SW 1271 (cell line): ENCODE data around the gene CD276.
"Not testable (repeated sequence)": the region's sequence is repeated elsewhere in the genome, so short reads cannot be mapped to it uniquely, and the experiment has no call there.

Source experiments
- DNase-seq, 2 experiments: peaks; one replicate each; lab custom pipeline; 2025; lab: John Stamatoyannopoulos, UW

CD276 gene

DNA sequence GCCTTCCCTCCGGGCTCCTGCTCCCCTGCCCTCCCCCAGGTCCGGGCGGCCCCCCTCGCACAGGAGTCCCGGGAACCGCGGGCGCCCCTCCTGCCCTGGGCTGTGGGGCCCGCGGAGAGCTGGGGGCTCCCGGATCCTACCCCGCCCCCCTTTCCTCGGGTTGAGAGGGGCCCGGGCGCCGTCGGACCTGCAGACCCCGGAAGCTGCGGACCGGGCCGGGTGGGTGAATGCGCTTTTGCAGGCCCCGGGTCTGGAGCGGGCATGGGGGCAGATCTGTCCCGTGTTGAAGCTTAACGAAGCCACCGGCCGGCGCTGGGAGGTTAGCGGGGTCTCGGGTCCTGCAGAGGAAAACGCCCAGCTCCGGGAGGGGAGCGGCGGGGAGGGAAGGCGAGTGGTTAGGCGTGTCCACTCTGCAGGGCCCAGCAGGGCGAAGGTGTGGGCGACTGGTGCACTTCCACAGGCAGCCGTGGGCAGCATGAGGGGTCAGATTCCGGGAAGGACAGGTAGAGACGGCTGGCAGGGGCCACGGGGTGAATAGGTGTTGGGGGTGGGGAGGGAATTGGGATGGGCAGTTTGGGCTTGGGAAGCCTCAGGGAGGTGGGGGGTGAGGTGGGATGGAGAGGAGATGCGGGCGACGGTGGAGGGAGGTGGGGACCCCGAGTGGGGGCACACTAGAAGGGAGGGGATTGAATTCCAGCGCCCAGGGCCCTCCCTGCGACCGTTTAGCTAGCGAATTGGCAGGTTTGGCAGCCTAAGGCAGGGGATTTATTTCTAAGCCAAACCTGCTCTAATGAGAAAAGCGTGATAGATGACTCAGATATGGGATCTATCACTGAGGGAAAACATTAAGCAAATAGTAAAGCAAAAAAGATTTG lies 635 bp downstream of the CD276 start:
- no peak for DNase-seq

DNA sequence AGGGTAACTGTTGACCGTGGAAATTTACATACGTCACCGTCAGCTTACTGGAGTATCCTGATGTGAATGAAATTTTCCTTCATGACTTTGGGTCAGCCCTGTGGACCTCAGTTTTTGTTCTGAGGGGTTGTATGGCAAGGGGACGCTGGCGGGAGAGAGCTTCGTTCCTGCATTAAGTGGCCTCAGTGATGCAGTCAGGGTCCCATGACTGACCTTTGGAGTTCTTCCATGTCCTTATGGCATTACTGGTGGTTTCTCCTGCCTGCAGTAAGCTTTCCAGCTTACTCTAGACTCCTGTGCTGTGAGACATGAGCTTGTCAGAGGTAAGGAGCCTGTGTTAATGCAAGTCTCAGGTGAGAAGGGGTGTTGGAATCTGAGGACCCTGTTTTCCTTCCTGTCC lies 1.8 kb downstream of the CD276 start:
- DNase-seq, result no peak

DNA sequence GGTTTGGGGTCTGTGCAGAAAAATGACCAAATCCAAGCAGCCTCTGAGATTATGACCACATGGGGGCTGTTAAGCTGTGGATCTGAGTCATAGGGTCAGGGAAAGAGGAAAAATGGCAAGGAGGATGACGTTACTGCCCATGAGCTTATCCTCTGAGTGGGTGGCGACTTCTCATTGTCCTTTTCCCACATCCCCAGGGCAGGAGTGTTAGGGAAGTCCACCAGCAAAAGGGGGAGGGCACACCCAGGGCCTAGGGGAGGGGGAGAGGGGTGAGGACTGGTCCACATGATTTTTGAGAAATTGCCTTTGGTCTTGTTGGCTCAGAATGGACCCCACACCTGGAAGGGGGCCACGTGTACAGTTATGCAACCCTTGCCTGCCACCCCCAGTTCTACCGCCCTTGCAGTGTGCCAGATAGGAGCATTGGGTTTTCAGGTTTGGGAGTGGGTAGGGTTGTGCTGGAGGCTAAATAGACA lies 2.6 kb downstream of the CD276 start:
- DNase-seq, result peak in 1 of 2 experiments; percentile 37

DNA sequence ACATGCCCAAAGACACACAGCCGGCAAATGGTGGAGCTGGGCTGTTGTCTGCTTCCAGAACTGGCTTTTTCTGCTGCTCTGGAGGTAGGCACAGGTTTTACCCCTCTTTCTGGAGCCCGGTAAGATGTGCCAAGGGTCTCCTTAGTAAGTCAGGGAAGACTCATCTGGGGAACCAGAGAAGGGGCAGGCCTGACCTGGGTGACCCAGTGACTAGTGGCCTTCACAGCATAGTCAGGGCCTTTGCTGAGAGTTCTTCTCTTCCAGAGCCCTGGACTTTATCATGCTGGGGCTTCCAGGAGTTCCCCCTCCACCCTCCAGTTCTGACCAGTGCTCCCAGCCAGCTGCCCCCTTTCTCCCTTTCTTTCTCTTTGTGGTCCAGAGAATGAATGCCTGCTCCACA lies 3.2 kb downstream of the CD276 start:
- DNase-seq, result no peak

DNA sequence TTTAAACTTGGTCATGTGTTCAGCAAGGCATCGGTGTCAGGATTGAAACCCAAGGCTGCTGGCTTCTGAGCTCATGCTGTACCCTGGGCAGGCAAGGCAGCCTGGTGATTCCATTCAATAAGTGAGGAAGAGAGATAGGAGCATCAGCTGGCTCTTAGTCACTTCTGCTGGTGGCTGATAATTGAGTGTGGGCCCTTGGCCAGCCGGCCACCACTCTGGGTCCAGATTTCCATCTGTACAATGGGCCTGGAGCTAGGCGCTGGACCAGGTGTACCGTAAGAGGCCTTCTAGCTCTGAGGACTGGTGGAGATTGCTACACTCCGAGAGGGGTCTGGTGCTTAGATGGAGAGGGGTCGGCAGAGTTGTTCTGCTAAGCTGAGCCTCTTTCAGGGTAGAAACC lies 4.3 kb downstream of the CD276 start:
- no peak for DNase-seq

DNA sequence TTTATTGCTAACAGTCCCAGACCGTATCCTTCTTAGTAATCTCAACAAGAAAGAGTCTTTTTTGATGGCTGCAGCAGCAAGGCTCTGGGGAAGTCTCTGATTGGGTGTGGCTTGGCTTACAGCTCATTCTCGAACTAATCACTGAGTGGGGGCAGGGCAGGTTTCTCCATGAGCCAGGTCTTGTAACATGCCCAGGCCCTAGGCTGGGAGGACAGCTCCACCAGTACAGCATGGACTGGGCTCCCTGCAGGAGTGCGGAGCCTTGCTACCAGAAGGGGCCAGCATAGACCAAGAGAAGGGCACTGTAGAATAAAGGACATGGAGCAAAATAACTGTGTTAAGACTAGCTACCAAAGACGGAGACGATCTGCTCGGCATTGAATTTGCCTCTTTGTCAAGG lies 7.2 kb downstream of the CD276 start:
- no peak for DNase-seq

DNA sequence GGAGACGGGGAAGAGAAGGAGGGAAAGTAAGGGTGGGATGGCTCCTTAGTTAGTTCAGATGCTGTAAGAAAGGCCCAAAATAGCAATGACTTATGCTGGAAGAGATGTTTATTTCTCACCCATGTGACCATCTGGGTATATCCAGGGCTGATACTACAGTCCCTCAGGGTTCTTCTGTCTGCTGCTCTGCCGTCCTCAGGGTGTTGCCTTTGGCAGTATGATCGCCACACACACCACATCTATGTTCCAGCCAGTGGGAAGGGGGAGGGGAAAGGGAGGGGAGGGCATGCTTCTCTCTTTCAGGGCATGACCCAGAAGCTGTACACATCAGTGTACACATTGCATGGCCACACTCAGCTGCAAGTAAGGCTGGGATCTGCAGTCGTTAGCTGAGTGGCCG lies 10.2 kb downstream of the CD276 start:
- DNase-seq, result no peak

DNA sequence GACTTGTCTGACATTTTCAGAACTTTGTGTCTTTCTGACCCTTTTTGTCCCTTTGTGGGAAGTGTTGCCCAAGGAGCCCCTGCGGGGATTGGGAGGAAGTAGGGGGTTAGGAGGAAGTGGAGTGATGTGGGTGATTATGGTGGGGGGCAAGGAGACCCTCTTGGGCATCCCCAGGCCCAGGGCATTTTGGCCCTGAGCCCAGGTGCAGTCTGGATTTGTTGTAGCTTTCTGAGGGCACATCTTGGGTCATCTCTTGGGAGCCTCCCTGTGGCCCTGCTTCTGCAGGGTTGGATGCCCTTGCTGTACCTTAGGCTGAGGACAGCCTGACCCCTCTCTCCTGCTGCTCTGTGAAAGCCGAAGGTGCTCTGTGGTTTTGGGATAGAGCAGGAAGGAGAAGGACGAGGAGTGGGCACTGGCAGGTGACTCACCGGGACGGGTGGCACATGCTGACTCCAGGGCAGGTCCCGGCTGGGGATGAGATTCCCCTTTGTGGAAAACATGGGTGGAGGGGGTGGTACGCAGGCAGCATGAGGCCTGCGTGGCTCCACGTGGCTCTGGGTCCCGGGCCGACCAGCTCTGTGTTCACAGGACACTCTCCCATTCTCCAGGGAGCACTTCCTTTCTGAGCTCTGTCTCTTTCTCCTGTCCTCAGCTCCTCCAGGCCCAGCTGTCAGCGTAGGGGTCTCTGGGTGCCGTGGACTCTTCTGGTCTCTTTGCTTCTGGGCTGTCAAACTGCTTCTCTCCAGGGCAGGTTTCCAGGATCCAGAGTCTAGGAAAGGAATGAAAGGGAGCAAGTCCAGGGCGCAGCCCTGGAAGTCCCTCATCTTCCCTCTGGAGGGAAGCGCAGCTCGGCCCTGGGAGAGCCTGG lies 11.8 kb downstream of the CD276 start:
- DNase-seq, result no peak

DNA sequence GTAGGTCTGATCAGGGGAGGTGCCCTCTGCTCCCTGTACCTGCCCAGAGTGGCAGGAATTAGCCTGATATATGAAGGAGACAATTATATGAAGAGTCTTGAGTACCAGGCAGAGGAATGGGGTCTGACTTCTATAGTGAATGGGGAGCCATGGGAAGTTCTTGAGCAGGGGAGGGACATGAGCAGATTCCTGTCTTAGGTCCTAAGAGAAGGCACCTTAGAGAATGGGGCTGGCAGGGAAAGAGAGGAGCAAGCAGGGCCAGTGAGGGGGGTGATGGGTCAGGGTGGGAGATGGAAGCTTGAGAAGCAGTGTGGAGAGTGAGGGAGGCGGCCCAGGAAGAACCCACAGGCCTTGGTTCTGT lies 12.4 kb downstream of the CD276 start:
- DNase-seq, result no peak

DNA sequence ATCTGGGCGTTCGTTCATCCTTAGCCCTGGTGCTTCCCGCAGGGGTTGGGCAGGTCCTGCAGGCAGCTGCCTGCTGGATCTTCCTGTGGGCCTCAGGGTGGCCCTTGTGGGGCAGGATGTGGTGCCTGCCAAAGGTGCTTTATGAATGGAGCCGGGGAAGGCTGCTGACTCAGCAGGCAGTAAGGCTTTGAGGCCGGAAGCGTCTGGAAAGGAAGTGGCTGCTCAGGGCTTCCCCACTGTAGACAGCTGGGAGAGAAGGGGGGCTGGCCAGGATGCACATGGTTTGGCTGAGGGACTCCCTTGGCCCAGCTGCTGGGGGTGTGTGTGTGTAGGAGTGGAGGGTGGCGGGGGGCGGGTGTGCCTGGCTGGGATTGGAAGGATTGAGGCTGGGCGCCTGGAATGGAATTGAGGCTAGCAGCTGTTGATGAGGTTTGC lies 12.9 kb downstream of the CD276 start:
- DNase-seq, result peak; percentile 68 to 92

DNA sequence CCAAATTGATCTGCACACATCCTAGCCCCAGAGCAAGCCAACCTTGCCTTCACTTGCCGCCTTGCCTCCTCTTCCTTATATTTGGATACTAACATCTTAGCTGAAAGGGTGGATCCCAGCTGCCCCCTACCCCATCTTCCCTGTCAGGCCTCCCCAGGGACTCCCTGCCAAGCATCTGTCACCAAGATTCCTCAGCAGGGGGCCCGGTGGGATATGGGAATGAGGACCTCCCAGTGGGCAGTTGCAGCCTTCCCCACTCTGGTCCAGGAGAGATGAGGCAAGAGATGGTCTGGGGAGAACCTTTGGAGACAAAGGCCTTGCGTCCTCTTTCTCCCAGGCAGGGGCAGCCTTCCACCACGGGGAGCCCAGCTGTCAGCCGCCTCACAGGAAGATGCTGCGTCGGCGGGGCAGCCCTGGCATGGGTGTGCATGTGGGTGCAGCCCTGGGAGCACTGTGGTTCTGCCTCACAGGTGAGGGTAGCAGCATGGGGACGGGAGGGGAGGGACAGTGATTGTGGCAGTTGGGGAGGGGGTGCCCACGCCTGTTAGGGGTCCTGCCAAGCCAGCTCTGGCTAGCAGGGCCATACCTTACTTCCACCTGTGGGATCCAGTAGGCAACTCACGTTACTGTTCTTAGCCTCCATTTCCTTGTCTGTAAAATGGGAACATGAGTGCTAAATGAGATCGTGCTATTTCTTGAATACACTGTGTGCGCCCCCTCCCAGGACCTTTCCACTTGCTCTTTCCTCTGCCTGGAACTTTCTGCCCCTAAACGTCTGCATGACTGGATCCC lies 15.3 kb downstream of the CD276 start:
- DNase-seq, result no peak

DNA sequence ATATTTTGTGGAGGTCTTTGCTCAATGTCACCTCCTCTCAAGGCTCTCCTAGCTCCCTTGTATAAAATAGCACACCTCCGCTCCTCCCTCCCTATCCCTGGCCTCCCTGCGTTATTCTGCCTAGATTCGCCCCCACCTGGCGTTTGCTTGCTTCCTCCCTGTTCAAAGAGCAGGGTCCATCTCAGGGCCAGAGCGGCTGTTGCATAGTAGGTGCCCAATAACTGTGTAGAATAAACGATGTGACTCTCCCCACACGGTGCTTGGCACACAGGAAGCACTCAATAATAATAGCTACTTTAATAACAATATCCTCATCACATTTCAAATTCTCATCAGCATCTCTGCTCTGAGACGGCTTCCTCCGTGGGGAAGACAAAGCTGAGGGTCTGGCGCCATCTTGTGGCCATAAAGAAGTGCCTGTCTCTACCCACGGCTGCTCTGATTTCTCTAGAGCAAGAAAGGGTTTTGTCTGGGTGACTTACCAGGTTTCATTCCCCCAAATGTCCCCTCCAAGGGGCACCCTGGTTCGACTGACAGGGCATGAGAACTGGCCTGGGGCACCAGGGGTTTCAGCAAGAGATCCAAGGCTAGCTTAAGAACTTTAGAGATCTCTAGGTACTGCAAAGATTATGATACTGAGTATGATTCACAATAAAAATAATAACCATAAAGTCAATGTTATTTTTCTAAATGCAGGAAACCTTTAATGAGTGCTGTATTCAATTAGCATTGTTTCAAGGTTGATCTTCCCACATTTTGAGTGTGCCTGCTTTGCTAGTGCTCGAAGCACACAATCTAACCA lies 16.1 kb downstream of the CD276 start:
- DNase-seq, result peak; percentile 66 to 71

DNA sequence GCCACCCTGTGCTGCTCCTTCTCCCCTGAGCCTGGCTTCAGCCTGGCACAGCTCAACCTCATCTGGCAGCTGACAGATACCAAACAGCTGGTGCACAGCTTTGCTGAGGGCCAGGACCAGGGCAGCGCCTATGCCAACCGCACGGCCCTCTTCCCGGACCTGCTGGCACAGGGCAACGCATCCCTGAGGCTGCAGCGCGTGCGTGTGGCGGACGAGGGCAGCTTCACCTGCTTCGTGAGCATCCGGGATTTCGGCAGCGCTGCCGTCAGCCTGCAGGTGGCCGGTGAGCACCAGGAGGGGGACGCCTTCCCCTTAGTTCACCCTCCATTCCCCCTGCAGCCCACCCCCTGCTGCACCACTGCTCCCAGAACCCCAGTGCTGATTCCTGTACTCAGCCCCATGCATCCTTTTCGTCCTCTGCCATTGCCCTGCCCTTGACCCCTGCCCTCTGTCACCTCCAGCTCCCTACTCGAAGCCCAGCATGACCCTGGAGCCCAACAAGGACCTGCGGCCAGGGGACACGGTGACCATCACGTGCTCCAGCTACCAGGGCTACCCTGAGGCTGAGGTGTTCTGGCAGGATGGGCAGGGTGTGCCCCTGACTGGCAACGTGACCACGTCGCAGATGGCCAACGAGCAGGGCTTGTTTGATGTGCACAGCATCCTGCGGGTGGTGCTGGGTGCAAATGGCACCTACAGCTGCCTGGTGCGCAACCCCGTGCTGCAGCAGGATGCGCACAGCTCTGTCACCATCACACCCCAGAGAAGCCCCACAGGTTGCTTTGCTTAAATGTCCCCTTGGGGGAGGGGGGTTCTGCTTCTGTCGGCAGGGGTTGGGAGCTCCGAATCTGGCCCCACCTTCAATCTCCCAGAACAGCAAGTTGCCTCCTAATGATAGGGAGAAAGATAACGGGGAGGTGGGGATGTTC lies 18.4 kb downstream of the CD276 start:
- not testable (repeated sequence) for DNase-seq

DNA sequence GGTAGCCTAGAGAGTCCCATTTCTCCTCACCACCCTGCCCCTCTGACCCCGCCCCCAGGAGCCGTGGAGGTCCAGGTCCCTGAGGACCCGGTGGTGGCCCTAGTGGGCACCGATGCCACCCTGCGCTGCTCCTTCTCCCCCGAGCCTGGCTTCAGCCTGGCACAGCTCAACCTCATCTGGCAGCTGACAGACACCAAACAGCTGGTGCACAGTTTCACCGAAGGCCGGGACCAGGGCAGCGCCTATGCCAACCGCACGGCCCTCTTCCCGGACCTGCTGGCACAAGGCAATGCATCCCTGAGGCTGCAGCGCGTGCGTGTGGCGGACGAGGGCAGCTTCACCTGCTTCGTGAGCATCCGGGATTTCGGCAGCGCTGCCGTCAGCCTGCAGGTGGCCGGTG lies 19.4 kb downstream of the CD276 start:
- not testable (repeated sequence) for DNase-seq

DNA sequence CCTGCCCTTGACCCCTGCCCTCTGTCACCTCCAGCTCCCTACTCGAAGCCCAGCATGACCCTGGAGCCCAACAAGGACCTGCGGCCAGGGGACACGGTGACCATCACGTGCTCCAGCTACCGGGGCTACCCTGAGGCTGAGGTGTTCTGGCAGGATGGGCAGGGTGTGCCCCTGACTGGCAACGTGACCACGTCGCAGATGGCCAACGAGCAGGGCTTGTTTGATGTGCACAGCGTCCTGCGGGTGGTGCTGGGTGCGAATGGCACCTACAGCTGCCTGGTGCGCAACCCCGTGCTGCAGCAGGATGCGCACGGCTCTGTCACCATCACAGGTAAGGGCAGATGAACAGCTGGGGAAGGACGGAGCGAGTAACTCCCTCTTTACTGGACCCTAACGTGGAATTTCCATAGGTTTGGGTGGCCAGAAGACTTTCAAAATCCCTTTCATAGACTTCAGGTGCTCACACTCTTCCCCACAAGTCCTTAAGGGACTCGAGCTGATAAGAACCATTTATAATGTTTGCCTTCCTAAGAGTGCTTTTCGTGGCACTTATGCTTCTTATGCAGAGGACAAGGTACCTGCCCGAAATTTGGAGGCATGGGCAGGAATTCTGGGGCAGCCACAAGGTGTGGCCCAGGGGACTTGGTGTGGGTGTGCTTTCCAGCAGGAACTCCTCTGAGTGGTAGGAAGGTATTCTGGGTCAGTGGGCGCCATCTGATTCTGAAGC lies 20.1 kb downstream of the CD276 start:
- DNase-seq, result not testable (repeated sequence)

DNA sequence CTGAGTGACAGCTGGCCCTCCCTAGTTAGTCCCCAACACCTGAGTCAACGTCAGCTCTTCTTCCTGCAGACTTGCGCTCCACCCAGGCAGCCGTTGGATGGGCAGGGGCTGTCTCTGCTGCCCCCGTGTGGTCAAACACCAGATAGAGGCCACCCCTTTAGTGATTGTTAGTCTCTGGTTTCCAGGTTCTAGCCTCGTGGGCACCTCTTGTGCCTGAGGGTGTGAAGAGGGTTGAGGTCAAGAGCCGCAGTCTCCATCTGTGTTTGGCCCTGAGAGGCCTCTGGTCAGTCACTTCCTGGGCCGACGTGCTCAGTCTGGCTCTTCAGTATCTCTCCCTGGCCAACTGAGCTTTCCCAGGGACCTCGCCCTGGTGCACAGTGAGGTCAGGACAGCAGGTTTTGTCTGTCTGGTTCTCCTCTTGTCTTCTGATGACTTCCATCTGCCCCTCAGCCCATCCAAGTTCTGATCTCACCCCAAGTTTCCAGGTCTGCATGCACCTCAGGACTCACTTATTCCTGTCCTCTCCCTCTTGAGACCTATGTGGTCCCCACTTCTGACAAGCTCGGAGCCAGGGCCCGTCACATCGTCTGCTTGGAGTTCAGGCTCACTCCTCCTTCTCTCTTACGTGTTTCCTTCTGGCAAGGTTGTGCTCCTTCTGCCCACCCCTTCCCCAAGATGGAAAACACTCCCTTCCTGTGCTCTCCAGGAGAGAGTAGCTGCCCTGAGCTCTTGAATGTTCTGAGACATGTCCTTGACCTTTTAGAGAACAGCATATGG lies 20.9 kb downstream of the CD276 start:
- DNase-seq, result peak in 1 of 2 experiments; percentile 52

DNA sequence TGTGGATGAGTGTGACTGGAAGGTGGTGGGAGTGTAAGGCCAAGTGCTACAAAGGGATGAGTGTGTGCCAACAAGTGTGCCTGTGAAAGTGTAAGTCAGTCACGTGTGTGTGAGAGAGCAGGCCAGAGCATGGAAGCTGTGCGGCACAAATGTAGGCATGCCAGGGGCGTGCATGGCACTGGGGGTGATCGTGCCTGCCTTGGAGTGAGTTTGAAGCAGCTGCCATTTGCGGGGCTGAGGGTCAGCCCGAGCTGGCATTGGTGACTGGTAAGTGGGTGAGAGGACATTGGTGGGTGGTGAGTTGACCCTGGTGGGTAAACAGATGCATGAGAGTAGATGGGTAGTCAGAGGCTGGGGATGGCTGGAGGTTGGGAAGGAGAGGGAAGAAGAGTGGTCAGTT lies 24.5 kb downstream of the CD276 start:
- DNase-seq, result no peak

DNA sequence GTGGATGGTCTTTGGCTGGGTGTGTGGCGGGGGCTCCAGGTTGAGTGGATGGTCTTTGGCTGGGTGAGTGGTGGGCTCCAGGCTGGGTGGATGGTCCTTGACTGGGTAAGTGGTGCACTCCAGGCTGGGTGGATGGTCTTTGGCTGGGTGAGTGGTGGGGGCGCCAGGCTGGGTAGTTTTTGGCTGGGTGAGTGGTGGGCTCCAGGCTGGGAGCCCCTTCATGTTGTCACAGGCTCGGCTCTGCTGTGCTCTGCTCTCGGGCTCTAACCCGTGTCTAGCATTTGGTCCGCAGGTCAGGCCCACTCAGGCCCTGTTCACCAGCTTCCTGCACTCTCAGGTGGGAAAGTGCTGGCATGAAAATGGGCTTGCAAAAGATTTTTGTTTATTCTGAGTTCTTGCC lies 25.1 kb downstream of the CD276 start:
- DNase-seq, result no peak

DNA sequence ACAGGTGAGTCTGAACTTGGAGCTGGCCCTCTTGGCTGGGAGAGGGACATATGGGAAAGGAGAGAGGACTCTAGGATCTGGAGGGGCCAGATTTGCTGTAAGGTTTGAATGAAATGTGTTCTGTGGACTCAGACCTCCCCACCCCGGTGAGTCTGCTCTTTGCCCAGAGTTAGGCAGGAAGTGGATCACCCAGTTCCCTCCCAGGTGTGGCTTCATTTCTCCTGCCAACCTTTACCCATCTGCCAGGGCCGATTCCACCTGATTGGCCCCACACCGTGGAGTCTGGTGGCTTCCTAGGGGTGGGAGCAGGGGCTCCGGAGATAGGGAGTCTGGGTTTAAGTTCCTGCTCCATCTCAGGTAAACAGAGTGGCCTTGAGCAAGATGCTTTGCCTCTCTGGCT lies 25.5 kb downstream of the CD276 start:
- no peak for DNase-seq
